NCI-H1436 (cell line): ENCODE measurements around the gene WNT7B.
"Not testable (repeated sequence)": the region's sequence is repeated elsewhere in the genome, so short reads cannot be mapped to it uniquely, and the experiment has no call there.

ENCODE experiments used
- DNase-seq: peaks from one replicate; lab custom pipeline; 2025; lab: John Stamatoyannopoulos, UW

WNT7B gene

DNA sequence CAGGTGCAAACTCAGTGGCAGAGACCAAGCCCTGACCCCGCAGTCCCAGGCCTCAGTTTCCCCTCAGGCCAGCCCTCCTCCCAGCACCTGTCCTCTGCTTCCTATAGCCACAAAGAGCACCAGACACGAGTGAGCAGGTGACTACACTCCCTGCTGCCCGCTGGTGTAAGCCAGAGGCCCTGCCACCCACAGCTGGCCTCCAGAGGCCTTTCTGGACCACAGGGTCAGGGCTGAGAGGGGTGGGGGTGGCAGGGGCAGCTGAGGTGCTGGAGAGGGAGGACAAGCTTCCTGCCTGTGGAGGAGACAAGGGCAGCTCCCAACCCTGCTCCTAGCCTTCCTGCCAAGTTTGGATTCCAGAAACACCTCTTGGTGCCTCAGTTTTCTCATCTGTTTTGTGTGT lies 31.3 kb upstream of the WNT7B start:
- no peak for DNase-seq

DNA sequence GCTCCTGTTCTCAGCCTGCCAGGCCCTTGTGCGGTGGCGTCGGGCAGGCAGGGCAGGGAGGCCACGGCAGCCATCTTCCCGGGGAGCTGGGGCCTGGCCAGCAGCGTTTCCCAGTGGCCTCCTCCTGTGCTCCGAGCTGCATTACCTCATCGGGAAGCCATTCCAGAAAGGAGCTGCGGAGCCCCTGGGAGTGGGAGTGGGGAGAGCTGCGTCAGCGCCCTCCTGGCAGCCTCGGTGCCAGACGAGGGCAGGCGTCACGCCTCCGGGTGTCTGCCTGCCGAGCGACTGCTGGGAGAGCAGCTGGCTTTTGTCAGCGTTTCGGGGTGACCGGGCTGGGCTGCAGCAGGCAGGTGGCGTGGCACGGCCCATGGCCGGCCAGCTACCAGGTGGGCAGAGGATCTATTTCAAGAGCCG lies 30.9 kb upstream of the WNT7B start:
- DNase-seq = no peak

DNA sequence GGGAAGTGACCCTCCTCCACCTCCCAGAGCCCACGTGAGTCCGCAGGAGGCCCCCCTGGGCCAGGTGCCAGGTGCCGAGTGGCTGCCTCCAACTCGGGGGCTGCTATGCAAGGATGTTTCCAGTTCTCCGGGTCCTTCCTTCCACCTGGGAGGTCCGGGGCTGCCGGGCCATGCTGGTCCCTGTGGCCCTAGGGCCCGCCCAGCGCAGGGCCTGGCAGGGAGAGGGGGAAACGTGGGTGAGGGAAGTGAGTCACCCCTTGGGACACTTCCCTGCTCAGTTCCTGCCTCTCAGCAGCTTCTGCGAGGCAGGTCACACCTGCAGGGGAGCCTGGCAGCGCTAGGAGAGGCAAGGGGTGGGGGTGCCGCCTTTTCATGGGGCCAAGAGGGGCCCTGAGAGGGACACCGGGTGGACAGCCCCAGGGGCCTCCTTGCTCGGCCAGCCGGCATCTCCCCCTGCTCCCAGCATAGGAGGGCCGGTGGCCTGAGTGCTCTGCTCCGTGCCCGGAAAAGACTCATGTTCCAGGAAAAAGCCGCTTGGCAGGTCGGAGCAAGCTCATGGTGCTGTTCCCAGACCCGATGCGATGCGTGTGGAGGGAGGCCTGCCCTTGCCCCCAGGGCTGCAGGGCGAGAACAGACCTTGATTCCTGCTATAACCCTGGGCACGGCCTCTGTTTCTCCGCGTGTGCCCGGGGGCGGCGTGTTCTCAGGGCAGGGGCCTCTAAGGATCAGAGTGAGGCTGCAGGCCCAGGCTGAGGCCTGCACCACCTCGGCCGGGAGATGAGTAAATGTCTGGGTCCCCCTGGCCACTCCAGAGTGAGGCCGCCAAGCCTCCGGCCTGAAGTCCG lies 30.3 kb upstream of the WNT7B start:
- DNase-seq = no peak

DNA sequence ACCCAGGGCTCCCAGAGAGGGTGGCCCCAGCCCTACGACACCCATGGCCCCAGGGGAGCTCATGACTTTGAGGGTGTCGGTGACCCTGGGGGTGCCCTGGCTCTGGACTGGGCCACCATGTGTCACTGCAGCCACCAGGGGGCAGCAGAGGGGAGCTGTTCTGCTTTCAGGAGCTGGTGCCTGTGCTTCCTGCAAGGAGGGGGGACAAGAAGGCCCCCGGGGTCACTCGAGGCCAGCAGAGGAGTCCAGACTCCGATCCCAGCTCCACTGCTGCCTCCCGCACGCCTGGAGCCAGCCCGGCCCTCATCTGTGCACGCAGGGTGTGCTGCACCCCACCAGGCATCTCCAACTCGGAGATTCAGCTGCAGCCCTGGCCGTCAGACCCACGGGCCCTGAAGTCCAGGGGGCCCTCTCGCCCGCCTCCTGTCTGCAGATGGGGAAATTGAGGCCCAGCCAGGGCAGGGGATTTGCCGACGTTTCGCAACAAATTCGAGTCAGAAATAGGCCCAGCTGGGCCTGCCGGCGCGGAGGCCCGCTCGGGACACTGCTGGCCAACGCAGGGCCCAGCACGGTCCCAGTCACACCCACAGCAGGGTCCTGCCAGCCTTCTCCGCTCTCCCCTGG lies 29.5 kb upstream of the WNT7B start:
- peak; percentile 82 for DNase-seq

DNA sequence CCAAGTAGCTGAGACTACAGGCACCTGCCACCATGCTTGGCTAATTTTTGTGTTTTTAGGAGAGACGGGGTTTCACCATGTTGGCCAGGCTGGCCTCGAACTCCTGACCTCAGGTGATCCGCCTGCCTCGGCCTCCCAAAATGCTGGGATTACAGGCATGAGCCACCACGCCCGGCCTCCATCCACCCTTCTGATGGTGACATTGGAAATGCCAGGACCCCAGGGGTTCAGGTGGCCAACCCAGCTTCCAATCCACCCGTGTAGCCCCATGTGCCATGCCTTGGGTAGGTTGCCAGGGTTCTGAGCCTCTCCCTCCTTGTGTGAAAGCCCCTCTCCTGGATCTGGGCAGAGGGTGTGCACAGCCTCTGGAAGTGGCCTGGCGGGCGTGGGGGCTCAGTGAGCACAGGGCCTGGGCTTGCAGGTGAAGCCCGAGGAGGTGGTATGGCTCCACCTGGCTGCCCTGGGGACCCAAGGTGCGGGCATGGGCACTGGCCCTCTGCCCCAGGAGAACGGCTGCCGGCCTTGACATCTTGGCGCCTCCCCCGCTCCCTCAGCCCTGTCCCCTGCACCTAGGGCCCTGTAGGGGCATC lies 28.2 kb upstream of the WNT7B start:
- DNase-seq = not testable (repeated sequence)

DNA sequence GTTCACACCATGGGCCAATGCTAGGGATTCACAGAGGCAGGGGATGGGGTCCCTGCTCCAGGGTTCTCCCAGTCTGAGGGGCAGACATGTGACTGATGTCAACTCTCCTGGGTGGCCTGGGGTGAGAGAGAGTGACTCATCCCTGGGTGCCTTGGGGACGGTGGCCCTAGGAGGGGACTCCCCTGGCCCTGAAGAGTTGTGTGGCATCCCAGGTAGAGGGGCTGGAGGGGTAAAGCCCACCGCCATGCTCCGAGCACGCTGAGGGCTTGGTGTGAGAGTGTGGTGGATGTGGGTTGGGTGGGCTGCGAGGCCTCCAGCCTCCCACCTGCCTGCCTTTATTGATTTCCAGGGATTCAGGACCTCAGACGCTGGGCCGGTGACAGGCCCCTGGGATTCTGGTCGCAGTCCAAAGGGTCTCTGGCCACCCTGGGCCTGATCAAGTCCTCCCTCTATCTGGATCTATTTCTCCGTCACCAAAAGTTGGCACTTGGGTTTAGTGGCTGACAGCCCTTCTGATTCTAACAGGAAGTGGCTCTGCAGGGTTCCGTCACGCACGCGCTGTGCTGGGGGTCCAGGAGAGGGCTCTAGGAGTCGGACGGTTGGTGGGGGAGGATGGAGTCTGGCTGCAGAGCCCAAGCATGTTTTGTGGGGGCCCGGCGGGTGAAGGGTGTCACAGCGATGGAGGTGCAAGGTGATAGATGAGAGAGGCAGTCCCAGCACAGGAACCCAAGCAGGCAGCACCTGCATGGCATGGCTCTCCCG lies 27.3 kb upstream of the WNT7B start:
- DNase-seq = no peak

DNA sequence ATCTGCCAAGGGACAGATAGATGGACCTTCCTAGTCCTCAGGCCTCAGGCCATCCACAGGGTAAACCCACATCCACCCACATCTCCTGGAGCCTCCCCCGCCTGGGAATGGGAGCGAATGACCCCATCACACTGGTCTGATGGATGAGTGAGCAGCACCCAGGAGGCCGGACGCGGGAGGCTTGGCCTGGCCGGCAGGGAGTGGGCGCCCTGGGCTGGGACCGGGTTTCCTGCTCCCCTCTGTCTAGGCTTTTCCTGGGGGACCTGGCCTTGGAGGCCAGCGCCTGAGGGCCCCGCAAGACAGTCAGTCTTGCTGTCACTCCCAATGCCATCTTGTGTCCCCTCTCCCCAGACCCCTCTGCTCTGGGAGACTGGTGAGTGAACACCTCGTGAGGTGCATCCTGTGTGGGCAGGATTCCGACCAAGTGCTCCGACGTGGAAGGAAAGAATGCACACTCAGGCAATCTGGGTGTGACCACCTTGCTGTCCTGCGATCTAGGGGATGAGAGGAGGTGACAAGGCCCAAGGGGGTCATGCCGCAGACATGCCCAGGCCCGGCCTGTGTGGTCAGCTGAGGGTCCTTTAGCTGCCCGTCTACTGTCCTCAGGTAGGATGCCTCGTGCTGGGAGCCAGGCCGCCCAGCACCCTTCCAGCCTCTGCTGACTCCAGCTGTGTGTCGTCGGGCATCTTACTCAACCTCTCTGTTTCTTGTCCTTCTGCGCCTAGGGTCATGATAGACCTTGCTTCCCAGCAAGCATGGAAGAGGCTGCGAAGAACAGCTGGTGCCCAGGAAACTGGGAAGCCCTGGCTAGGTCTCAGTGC lies 26.5 kb upstream of the WNT7B start:
- no peak for DNase-seq

DNA sequence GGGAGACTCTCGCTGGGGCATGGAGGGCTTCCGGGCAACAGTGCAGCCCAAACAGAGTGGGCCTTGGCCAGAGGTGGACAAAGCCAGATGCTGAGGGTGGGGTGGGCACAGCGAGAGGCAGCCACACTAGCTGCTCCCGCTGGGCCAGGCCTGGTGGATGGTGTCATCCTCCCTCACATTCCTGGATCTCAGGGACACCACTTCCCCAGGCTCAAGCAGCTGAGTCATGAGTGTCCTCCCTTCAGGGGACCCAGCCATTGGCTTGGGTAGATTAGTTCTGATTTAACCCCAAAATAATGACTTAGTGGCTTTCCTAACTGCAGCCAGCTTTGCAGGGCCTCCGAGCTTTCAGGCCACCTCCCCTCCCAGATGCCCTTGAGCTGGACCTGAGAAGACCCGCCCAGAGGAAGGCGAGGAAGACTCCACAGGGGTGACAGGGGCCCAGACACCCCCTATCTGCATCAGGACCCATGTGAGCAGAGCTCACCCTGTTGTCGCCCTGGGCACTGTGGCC lies 25.9 kb upstream of the WNT7B start:
- DNase-seq = no peak

DNA sequence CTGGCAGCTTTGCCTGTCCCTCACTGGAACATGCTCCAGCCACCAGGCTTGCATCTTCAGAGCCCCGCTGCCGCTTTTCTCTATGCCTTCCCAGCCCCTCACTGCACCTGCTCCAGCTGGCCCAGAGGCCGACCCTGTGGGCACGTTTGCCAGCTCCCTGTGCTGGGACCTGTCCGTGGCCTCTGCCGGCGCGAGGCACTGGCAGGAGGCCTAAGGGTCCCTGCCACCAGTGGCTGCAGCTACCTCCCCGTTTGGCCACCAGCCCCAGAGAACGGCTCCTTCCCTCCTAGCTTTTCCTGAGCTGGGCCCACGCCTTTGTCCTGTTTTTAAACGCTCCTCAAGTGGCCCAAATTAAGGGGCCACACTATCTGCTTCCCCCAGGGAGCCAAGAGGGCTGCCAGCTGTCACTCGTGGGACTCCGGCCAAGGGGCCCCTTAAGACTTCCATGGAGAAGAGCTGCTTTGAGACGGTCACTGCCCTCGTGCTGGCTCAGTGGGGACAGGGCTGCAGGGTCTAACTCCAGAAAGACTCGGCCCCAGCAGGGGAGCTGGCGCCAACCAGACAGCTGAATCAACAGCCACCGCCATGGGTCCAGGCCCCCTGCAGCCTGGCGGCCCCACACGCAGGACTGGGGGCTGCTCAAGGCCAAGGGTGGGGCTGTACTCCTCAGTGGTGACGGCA lies 24.6 kb upstream of the WNT7B start:
- DNase-seq = no peak

DNA sequence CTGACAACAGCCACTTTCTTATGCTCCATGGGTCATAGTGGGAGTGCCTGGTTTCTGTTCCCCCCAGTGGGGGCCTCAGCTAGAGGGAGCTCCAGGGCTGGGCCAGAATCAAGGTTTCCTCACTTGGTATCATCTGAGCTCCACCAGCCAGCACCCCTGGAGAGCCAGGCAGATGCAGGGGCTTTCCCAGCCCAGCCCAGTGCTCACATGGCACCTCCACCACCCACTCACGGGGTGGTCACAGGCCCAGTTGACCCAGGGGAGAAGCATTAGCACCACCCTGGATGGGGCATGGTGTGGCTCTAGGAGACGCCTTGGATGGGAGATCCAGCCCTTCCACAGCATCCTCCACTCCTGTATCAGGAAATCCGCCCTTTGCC lies 24.1 kb upstream of the WNT7B start:
- no peak for DNase-seq

DNA sequence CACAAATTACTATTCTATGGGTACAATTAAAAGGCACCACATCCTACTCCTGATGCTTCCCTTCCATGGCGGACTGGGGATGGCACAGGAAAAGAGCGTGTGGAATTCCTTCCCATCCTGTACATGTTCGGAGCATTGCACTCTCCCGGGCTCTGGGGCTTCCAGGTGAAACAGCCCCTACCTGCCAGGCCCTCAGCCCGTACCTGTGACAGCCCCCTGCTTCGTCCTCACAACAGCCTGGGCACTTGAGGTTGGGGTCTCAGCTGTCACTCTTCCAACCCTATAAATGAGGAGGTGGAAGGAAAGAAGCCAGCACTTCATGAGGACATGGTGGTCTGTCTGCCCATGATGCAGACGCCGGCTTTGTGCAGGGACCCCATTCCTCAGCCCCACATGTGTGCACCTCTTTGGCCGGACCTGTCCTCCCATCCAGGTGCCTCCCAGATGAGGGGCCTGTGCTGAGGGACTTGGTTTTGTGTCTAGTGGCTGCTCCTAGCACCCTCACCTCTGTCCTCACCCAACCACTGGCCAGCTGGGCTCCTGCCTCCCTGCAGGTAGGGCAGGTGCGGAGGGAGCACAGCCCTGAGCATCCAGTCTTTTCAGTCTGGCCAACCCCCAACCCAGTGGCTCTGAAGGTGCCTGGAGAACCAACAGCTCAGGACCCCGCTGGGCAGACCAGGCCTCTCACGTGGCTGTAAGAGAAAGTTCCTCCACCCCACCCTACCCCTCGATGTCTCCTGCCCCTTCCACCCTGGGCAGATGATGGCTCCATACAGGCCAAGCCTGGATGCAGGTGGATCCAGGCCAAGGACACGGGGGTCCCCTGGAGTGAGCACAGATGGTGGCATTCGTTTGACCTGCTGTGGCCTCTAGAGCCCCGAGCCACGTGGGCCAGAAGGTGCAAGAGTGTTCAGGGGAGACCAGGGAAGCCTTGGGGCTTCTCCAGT lies 23.4 kb upstream of the WNT7B start:
- no peak for DNase-seq

DNA sequence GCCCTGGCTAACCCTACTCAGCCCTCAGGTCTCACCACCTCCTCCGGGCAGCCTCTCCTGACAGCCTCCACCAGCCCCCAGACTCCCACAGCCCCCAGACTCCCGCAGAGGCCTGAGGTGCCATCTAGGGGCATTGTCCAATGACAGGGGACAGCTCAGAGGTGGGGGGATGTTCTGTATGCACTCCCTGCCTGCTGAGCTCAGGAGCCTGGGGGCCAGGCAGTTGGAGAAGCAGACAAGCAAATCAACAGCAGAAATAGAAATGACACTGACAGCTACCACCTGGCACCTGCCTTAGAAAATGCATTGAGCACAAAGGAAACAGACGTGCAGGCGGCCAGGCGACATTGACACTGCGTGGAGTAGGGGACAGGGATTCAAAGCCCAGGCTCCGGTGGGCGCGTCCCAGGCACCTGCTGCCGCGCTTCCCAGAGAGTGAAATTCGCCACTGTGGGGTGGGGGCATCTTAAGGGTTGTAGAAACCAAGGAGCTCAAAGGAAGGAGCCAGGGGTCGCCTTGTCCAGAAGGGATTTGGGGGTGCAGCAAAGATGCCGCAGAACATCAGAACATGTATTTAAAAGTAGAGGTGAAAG lies 22.5 kb upstream of the WNT7B start:
- DNase-seq = no peak

DNA sequence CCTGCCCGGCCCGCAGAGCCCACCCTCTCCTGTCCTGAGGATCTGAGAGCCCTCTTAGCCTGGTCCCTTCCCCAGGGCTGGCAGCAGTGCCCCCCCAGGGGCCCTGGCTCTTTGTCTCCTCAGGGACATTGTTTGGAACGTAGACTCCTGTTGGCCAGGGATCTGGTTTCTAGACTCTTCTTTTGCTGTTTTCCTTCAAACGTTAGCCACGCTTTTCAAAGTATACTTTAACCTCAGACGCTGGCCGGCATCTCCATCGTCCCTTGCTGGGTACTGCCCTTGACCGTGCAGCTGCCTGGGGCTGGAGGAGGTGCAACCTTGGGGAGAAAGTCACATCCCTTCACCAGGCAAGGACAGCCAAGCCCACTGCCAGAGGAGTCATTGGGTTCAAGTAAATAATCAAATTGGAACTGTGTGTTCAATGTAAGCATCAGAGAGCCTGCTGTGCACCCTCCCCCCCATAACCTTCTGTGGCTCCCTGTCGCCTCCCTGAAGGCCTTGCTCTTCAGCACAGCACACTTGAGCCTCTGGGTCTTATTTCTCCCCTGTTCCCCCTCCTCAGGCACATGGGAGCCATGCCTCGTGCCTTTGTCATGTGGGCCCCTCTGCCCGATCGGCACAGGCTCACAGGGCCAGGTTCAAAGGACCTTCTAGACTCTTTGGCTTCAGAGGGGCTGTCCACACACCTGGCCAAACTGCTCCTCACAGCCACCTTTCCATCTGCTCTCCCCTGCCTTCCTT lies 21.8 kb upstream of the WNT7B start:
- DNase-seq = no peak

DNA sequence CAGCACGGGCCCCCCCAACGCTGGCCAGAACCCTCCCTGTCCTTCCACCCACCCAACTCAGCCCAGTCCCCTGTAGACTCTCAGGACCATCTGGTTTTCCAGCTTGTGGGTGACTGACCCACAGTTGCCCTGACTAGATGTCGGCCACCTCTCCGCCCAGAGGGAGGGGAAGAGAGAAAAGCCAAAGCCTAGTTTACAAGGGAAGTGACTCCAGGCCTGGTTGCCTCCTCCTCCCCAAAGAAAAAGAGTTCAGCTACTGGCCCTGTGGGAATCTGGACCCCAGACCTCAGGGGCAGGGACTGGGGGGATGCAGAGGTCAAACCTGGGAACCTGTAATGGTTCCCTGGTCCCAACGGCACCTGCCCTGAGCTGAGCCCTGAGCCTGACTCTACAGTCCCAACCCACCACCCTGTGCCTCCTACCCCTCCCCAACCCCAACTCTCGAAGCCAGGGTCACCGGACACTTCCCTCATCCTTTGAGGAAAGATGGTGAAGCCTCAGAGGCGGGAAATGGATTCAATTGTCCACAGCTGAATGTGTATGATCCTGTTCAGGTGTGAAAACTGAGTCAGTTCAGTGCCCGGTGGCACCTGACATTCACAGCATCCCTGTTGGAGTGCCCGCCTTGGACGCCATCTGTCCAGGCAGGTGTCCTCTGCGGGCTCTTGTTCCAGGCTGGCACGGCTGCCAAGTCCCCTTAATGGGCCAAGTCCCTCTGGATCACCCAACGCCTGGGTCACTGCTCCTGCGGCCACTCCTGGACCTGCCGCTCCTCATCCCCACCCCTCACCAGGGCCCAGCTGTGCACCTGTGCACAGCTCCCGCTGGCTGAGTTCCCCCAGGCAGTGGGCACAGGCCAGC lies 21.0 kb upstream of the WNT7B start:
- DNase-seq = no peak

DNA sequence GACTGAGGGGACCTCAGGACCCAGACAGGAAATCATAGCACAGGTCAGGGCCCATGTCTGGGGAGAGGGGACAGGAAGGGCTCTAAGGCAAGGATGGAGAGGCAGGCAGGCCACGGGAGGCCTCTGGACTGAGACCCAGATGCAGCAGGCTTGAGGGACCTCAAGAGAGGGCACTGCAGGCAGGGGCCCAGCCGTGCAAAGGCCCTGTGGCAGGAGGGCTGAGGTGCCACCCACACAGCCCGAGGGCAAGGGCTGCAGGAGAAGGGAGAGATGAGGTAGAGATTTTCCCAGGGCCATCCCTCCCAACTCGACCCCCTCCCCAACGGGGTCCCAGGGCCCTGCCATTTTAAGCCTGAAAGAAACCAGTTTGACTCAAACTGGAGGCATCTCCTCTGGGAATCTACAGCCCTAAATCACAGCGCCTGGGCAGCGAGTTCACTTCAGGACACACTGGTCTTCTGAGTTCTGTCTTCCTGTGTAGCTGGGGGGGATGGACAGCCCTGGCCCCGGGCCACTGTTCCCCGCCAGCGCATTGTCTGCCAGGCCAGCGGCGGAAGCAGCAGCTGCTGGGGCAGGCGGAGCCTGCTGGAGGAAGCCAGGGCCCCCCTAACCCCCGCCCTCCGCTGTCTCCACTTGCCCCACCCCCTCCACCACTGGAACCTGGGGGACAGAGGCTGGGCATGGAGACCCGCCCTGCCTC lies 20.3 kb upstream of the WNT7B start:
- peak; percentile 34 for DNase-seq

DNA sequence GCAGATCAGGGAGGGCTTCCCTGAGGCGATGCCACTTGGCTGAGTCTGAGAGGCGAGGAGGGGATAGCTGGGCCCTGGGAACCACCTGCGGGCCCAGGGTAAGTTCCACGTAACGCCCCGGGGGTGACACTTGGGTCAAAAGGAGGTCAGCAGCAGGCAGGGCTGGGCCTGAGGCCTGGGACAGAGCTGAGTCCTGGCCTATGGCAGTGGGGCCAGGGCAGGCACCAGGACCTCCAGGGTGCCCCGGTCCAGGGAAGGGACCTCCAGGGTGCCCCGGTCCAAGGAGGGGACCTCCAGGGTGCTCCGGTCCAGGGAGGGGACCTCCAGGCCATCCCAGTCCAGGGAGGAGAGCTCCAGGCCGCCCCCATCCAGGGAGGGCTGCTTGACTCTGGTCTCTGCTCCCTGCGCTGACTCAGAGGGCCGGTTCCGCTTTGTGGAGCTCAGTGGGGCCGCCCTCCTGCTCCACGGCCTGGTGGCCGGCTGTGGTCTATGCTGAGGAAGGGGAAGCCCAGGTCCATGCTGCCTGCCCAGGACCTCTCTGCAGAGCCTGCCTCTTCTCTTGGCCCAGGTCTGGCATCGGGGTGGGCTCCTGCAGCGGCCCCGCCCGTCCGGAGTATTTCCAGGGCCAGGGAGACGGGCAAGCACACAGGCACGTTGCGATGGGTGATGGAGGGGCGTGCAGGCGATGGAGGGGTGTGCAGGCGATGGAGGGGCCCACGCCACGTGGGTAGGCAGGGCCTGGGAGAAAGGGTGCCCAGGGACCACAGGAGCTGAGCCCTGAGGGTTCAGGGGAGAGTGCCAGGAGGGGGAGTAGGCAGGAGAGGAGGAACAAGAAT lies 19.5 kb upstream of the WNT7B start:
- DNase-seq = no peak
